HEK293 (cell line): Measurements from ENCODE around the gene FAM120A.

Source experiments
- MEIS1 ChIP-seq: sonication (generic); formaldehyde crosslinking; IDR thresholded peaks from 2 replicates; pipeline ENCODE4 v1.8.1; 2022; ENCODE audit warnings: missing genetic modification reagents, mild to moderate bottlenecking, borderline replicate concordance
- TRIM28 ChIP-seq: IDR thresholded peaks from 2 replicates; pipeline ENCODE4 v1.6.1; 2011; ENCODE audit warnings: low read length, control low read depth, borderline replicate concordance
- ZBTB20 ChIP-seq: fragments of 450-650 bp; formaldehyde crosslinking; IDR thresholded peaks from 2 replicates; pipeline ENCODE4 v1.5.1; 2016; ENCODE audit warnings: missing biosample characterization, missing genetic modification characterization
- ZNF114 ChIP-seq: fragments of 450-650 bp; formaldehyde crosslinking; IDR thresholded peaks from 2 replicates; pipeline ENCODE4 v1.5.0; 2017; ENCODE audit warnings: missing biosample characterization, missing genetic modification characterization
- ZNF184 ChIP-seq: fragments of 450-650 bp; IDR thresholded peaks from 2 replicates; pipeline ENCODE4 v1.5.1; 2018; ENCODE audit warnings: missing biosample characterization, mild to moderate bottlenecking, missing genetic modification characterization
- ZNF394 ChIP-seq: fragments of 450-650 bp; formaldehyde crosslinking; IDR thresholded peaks from 2 replicates; pipeline ENCODE4 v1.5.1; 2016; ENCODE audit warnings: missing biosample characterization, missing genetic modification characterization, mild to moderate bottlenecking, moderate library complexity, borderline replicate concordance
- ZNF530 ChIP-seq: fragments of 450-650 bp; formaldehyde crosslinking; IDR thresholded peaks from 2 replicates; pipeline ENCODE4 v1.5.1; 2016; ENCODE audit warnings: low read depth, missing biosample characterization, missing genetic modification characterization
- ZNF777 ChIP-seq: fragments of 450-650 bp; formaldehyde crosslinking; IDR thresholded peaks from 2 replicates; pipeline ENCODE4 v1.5.1; 2017; ENCODE audit warnings: missing biosample characterization, missing genetic modification characterization, borderline replicate concordance
- TF ChIP-seq, protein P1 (sequence below): fragments of 450-650 bp; formaldehyde crosslinking; IDR thresholded peaks from 2 replicates; pipeline ENCODE4 v1.5.1; 2016; ENCODE audit warnings: missing biosample characterization, missing genetic modification characterization

GRCh38 chr9:93595461-93595860 lies 144.0 kb downstream of the FAM120A start:
- TF ChIP-seq, protein P1, sequence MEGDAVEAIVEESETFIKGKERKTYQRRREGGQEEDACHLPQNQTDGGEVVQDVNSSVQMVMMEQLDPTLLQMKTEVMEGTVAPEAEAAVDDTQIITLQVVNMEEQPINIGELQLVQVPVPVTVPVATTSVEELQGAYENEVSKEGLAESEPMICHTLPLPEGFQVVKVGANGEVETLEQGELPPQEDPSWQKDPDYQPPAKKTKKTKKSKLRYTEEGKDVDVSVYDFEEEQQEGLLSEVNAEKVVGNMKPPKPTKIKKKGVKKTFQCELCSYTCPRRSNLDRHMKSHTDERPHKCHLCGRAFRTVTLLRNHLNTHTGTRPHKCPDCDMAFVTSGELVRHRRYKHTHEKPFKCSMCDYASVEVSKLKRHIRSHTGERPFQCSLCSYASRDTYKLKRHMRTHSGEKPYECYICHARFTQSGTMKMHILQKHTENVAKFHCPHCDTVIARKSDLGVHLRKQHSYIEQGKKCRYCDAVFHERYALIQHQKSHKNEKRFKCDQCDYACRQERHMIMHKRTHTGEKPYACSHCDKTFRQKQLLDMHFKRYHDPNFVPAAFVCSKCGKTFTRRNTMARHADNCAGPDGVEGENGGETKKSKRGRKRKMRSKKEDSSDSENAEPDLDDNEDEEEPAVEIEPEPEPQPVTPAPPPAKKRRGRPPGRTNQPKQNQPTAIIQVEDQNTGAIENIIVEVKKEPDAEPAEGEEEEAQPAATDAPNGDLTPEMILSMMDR (tag by site-specific recombination), result no peak
- TF ChIP-seq ZNF530 (no peak), ZBTB20 (no peak), MEIS1 (CRISPR knock-in tag) (no peak), ZNF184 (tag by site-specific recombination) (no peak), ZNF394 (no peak), ZNF777 (tag by site-specific recombination) (no peak), TRIM28 (no peak), ZNF114 (tag by site-specific recombination) (no peak)
